Esophagus muscularis mucosa (tissue), 4 donors: ENCODE results near the gene CRISPLD2.

Source experiments
- EP300 ChIP-seq: sonication (generic); formaldehyde crosslinking; IDR thresholded peaks from one replicate; pipeline ENCODE4 v1.6.1; 2017; ENCODE audit warnings: antibody characterized with exemption
- POLR2AphosphoS5 ChIP-seq, 2 donors: sonication (generic); formaldehyde crosslinking; IDR thresholded peaks; one replicate each; pipeline ENCODE4 v1.6.1; 2017; ENCODE audit warnings: antibody characterized with exemption in 2 of 2
- TF ChIP-seq, protein P1 (sequence below), 3 experiments: fragments of 200-600 bp in 2 of 3; fragments of 450-650 bp in 1 of 3; sonication (generic) in 2 of 3; IDR thresholded peaks; one replicate each; pipeline ENCODE4 v1.5.1; 2017 to 2019; ENCODE audit warnings: antibody characterized with exemption in 3 of 3, mild to moderate bottlenecking in 2 of 3, moderate library complexity in 1 of 3

DNA sequence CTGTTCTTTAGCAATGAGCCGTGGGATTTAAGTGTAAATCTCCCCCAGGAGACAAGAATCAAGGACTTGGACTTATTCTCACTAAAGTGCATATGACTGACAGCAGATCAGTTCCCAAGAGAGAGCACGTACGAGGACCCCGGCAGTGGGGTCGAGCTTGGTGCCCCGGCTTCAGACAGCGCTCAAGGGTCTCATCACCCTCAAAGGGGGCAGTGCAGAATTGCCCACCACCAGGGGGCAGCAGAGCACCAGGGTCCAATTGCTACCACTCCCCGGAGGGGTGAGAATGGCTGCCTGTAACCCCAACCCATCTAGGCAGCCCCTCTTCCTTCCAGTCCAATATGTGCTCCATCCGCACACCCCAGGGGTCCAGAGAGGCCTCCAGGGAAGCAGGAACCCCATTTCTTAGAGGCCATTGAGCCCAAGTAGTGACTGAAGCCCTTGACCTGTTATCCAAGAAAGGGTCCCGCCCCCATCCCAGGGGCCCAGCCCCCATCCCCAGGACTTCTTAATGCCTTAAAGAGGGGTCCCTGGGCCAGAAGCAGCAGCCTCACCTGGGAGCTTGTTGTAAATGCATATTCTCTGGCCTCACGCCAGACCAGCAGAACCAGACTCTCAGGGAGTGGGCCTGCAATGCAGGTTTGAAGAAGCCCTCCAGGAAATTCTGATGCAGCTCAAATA lies 105.4 kb downstream of the CRISPLD2 start:
- TF ChIP-seq EP300 (no peak), POLR2AphosphoS5 (IDR thresholded peaks at IDR 0.05) (no peak)
- TF ChIP-seq, protein P1, sequence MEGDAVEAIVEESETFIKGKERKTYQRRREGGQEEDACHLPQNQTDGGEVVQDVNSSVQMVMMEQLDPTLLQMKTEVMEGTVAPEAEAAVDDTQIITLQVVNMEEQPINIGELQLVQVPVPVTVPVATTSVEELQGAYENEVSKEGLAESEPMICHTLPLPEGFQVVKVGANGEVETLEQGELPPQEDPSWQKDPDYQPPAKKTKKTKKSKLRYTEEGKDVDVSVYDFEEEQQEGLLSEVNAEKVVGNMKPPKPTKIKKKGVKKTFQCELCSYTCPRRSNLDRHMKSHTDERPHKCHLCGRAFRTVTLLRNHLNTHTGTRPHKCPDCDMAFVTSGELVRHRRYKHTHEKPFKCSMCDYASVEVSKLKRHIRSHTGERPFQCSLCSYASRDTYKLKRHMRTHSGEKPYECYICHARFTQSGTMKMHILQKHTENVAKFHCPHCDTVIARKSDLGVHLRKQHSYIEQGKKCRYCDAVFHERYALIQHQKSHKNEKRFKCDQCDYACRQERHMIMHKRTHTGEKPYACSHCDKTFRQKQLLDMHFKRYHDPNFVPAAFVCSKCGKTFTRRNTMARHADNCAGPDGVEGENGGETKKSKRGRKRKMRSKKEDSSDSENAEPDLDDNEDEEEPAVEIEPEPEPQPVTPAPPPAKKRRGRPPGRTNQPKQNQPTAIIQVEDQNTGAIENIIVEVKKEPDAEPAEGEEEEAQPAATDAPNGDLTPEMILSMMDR (IDR thresholded peaks at IDR 0.05) = peak; percentile 66 to 83 (median 79)
